CD14-positive monocyte (primary cell): ENCODE data around the gene SDK1. TPM values are rescaled to one million over a fixed set of nuclear protein-coding genes. Genes with fewer than 3 reads are reported as not detected.

Experiments
- DNase-seq, 3 donors: peaks; one replicate each; pipeline ENCODE4 v3.0.0-alpha.2; 2011 to 2022
- H2AFZ ChIP-seq: 2 replicates; pipeline ENCODE4 v1.6.0; 2012; ENCODE audit warnings: mild to moderate bottlenecking, low read depth, low read length, inconsistent platforms; ENCODE audit not compliant: insufficient read depth, poor library complexity, severe bottlenecking
- H3K27ac ChIP-seq, 2 donors: 1 replicate in 1 of 2; 2 replicates in 1 of 2; pipeline ENCODE4 v1.5.1; 2012 to 2013; ENCODE audit warnings: low read length in 2 of 2, control low read depth in 1 of 2, inconsistent platforms in 1 of 2, low read depth in 1 of 2, mild to moderate bottlenecking in 1 of 2
- H3K27me3 ChIP-seq, 2 donors: one replicate each; pipeline versions ENCODE4 v1.6.0 to v1.6.1; 2011 to 2013; ENCODE audit warnings: low read length in 2 of 2; ENCODE audit not compliant: control insufficient read depth in 2 of 2, insufficient read depth in 2 of 2
- H3K36me3 ChIP-seq, 2 donors: replicated peaks in 1 of 2; 1 replicate in 1 of 2; 2 replicates in 1 of 2; pipeline versions ENCODE4 v1.5.1 to v1.6.1; 2012 to 2013; ENCODE audit warnings: low read length in 2 of 2, control low read depth in 1 of 2, inconsistent platforms in 1 of 2, mild to moderate bottlenecking in 1 of 2; ENCODE audit not compliant: insufficient read depth in 2 of 2, control insufficient read depth in 1 of 2
- H3K4me1 ChIP-seq, 2 donors: 1 replicate in 1 of 2; 2 replicates in 1 of 2; pipeline versions ENCODE4 v1.5.1 to v1.6.1; 2012 to 2013; ENCODE audit warnings: low read length in 2 of 2, control low read depth in 1 of 2, inconsistent platforms in 1 of 2, mild to moderate bottlenecking in 1 of 2, moderate library complexity in 1 of 2; ENCODE audit not compliant: insufficient read depth in 2 of 2, control insufficient read depth in 1 of 2
- H3K4me2 ChIP-seq: replicated peaks from 2 replicates; pipeline ENCODE3; 2012; ENCODE audit warnings: low read length, moderate library complexity, mild to moderate bottlenecking; ENCODE audit not compliant: poor library complexity, severe bottlenecking; ENCODE audit errors: extremely low read depth
- H3K4me3 ChIP-seq, 3 experiments: fragments of 200-600 bp in 1 of 3; sonication (generic) in 1 of 3; replicated peaks in 1 of 3; 1 replicate in 2 of 3; 2 replicates in 1 of 3; pipeline ENCODE4 v1.5.1; 2011 to 2013; ENCODE audit warnings: low read length in 3 of 3, mild to moderate bottlenecking in 3 of 3, control low read depth in 2 of 3, low read depth in 2 of 3, inconsistent platforms in 1 of 3, moderate library complexity in 1 of 3
- H3K79me2 ChIP-seq: 2 replicates; pipeline ENCODE4 v1.6.0; 2012; ENCODE audit warnings: mild to moderate bottlenecking, control low read depth, inconsistent platforms, low read length, moderate library complexity; ENCODE audit not compliant: insufficient read depth
- H3K9ac ChIP-seq: 2 replicates; pipeline ENCODE4 v1.6.0; 2017; ENCODE audit warnings: low read length, mild to moderate bottlenecking; ENCODE audit not compliant: insufficient read depth, poor library complexity, severe bottlenecking
- H3K9me3 ChIP-seq, 2 donors: replicated peaks in 1 of 2; 1 replicate in 1 of 2; 2 replicates in 1 of 2; pipeline versions ENCODE4 v1.5.1 to v1.6.1; 2012 to 2013; ENCODE audit warnings: low read length in 2 of 2, control low read depth in 1 of 2; ENCODE audit not compliant: control insufficient read depth in 1 of 2, insufficient read depth in 1 of 2
- H4K20me1 ChIP-seq: 2 replicates; pipeline ENCODE4 v1.6.0; 2012; ENCODE audit warnings: mild to moderate bottlenecking, low read length, control low read depth, moderate library complexity; ENCODE audit not compliant: insufficient read depth
- H3K27ac Mint-ChIP-seq, 7 donors: one replicate each; pipeline ENCODE4 v1.8.0; 2020; ENCODE audit warnings: mild to moderate bottlenecking in 7 of 7, mixed read lengths in 7 of 7, moderate library complexity in 6 of 7, inconsistent platforms in 2 of 7
- H3K27me3 Mint-ChIP-seq, 3 donors: one replicate each; pipeline ENCODE4 v1.8.0; 2021 to 2022; ENCODE audit warnings: low read depth in 3 of 3, mild to moderate bottlenecking in 3 of 3, mixed read lengths in 3 of 3, moderate library complexity in 3 of 3, inconsistent platforms in 1 of 3
- H3K36me3 Mint-ChIP-seq, 2 donors: one replicate each; pipeline ENCODE4 v1.8.0; 2020; ENCODE audit warnings: mixed read lengths in 2 of 2, inconsistent platforms in 1 of 2, mild to moderate bottlenecking in 1 of 2
- H3K4me1 Mint-ChIP-seq: one replicate; pipeline ENCODE4 v1.8.0; 2020; ENCODE audit warnings: mild to moderate bottlenecking, mixed read lengths
- H3K4me3 Mint-ChIP-seq, 2 donors: one replicate each; pipeline ENCODE4 v1.8.0; 2020; ENCODE audit warnings: mild to moderate bottlenecking in 2 of 2, mixed read lengths in 2 of 2, moderate library complexity in 1 of 2
- H3K9me3 Mint-ChIP-seq, 7 donors: one replicate each; pipeline ENCODE4 v1.8.0; 2020 to 2022; ENCODE audit warnings: mixed read lengths in 7 of 7, mild to moderate bottlenecking in 6 of 7, moderate library complexity in 6 of 7, inconsistent platforms in 2 of 7
- CTCF ChIP-seq: fragments of 200-600 bp; IDR thresholded peaks from one replicate; pipeline ENCODE4 v1.8.0; 2022; ENCODE audit warnings: antibody characterized with exemption, mild to moderate bottlenecking
- WGBS: methylation state at CpG from one replicate; pipeline ENCODE4 v1.1.5; 2013; ENCODE audit warnings: missing lambda C conversion rate; ENCODE audit not compliant: insufficient coverage; 5-methylcytosine and 5-hydroxymethylcytosine counted together
- intact Hi-C, 2 donors: fragments of 100-400 bp; cut with micrococcal nuclease; formaldehyde crosslinking; loops; one replicate each; pipeline versions ENCODE4 v1.15.0 to v1.15.1; 2023
- polyA plus RNA-seq, 3 donors: library from polyadenylated mRNA; depleted of rRNA in 1 of 3; unstranded in 2 of 3; stranded (reverse) in 1 of 3; fragments of 300-500 nt in 2 of 3; fragments of >200 nt in 1 of 3; fragmentation: Illumina TruSeq in 2 of 3; gene quantifications; 1 replicate in 2 of 3; 2 replicates in 1 of 3; pipeline ENCODE4 v1.2.3, GENCODE V29; 2012 to 2021

The SDK1 gene
- polyA plus RNA-seq, 3 donors = 0.01 TPM; not detected in 2

GRCh38 chr7:3722396-3722922 lies 421.4 kb downstream of the SDK1 start:
- no peak for DNase-seq
- H2AFZ ChIP-seq = no peak overlapping the region
- no peaks in the 10 kb centered on the region for H3K27me3 ChIP-seq
- Mint-ChIP-seq H3K4me1 (no peaks in the 10 kb centered on the region), H3K4me3 (no peak overlapping the region), H3K9me3 (peaks cover 0 to 3% (median 0%) of the 10 kb centered on the region in 7 donors), H3K36me3 (no peaks in the 10 kb centered on the region), H3K27me3 (peaks cover 0 to 1% (median 0%) of the 10 kb centered on the region in 3 donors), H3K27ac (no peak overlapping the region)
- no peak overlapping the region for H3K9ac ChIP-seq
- H3K79me2 ChIP-seq = no peaks in the 10 kb centered on the region
- no peak for TF ChIP-seq CTCF
- WGBS = 73% methylated on average over 11 of the region's 13 CpGs
- H4K20me1 ChIP-seq = no peaks in the 10 kb centered on the region
- peaks cover 0 to 4% of the 10 kb centered on the region in 2 donors for H3K9me3 ChIP-seq
- no peak overlapping the region for H3K4me2 ChIP-seq
- H3K4me3 ChIP-seq = no peak overlapping the region
- H3K27ac ChIP-seq = no peak overlapping the region
- intact Hi-C loops = no loop called here
- no peaks in the 10 kb centered on the region for H3K4me1 ChIP-seq
- H3K36me3 ChIP-seq = no peaks in the 10 kb centered on the region

- H3K4me3 ChIP-seq = no peak overlapping the region
- H3K9ac ChIP-seq = no peak overlapping the region
- H2AFZ ChIP-seq = no peak overlapping the region
- TF ChIP-seq CTCF = no peak
- no peak overlapping the region for H3K27ac Mint-ChIP-seq
- H3K27me3 ChIP-seq = no peaks in the 10 kb centered on the region
- 77% methylated on average over 2 of the region's 12 CpGs for WGBS
- no peak overlapping the region for H3K27ac ChIP-seq
- H3K36me3 Mint-ChIP-seq = no peaks in the 10 kb centered on the region
- no peak overlapping the region for H3K4me2 ChIP-seq
- DNase-seq = no peak
- no peaks in the 10 kb centered on the region for H3K4me1 Mint-ChIP-seq
- H3K79me2 ChIP-seq = no peaks in the 10 kb centered on the region
- no peaks in the 10 kb centered on the region for H4K20me1 ChIP-seq
- peaks cover 0 to 4% of the 10 kb centered on the region in 2 donors for H3K9me3 ChIP-seq
- intact Hi-C loops = no loop called here
- no peaks in the 10 kb centered on the region for H3K4me1 ChIP-seq
- H3K4me3 Mint-ChIP-seq = no peak overlapping the region
- H3K27me3 Mint-ChIP-seq = peaks cover 0 to 1% (median 0%) of the 10 kb centered on the region in 3 donors
- no peaks in the 10 kb centered on the region for H3K36me3 ChIP-seq
- H3K9me3 Mint-ChIP-seq = peaks cover 0 to 12% (median 3%) of the 10 kb centered on the region in 7 donors
Observed at GRCh38 chr7:3725155-3726059, 424.4 kb downstream of the SDK1 start.
